SK-N-SH treated with all-trans-retinoic acid at 6 μM for 48 hours (cell line): ENCODE measurements around the gene CCDC160.

Source experiments
- ATAC-seq: fragments of 200-7000 bp; cut with Tn5 transposase; 3 replicates; pipeline ENCODE4 v1.9.1; 2020; ENCODE audit warnings: mild to moderate bottlenecking, moderate library complexity
- ARNTL ChIP-seq: fragments of 450-650 bp; formaldehyde crosslinking; IDR thresholded peaks from 2 replicates; pipeline ENCODE4 v1.5.0; 2020; ENCODE audit warnings: low read depth, mild to moderate bottlenecking, moderate library complexity, borderline replicate concordance
- BACH2 ChIP-seq: fragments of 250-450 bp; sonication (Bioruptor Pico); IDR thresholded peaks from 2 replicates; pipeline ENCODE4 v1.9.0; 2021; ENCODE audit warnings: mild to moderate bottlenecking, borderline replicate concordance
- CREB5 ChIP-seq: fragments of 250-450 bp; sonication (Bioruptor Pico); IDR thresholded peaks from 2 replicates; pipeline ENCODE4 v1.5.1; 2020; ENCODE audit warnings: low read depth, mild to moderate bottlenecking, moderate library complexity
- CSDC2 ChIP-seq: fragments of 250-450 bp; sonication (Bioruptor Pico); IDR thresholded peaks from 2 replicates; pipeline ENCODE4 v1.5.0; 2020; ENCODE audit warnings: mild to moderate bottlenecking, moderate library complexity
- ESRRG ChIP-seq: fragments of 250-450 bp; sonication (Bioruptor Pico); IDR thresholded peaks from 2 replicates; pipeline ENCODE4 v1.6.1; 2021; ENCODE audit warnings: mild to moderate bottlenecking
- GLIS3 ChIP-seq: fragments of 250-450 bp; sonication (Bioruptor Pico); IDR thresholded peaks from 2 replicates; pipeline ENCODE4 v1.5.0; 2020; ENCODE audit warnings: mild to moderate bottlenecking, moderate library complexity
- ISL1 ChIP-seq: fragments of 250-450 bp; sonication (Bioruptor Pico); IDR thresholded peaks from 2 replicates; pipeline ENCODE4 v2.1.2; 2022; ENCODE audit warnings: mild to moderate bottlenecking, moderate library complexity
- OSR1 ChIP-seq: fragments of 250-450 bp; sonication (Bioruptor Pico); IDR thresholded peaks from 2 replicates; pipeline ENCODE4 v1.8.0; 2022; ENCODE audit warnings: moderate library complexity, mild to moderate bottlenecking, inconsistent platforms
- PPARA ChIP-seq: fragments of 250-450 bp; sonication (Bioruptor Pico); IDR thresholded peaks from 2 replicates; pipeline ENCODE4 v1.5.0; 2020; ENCODE audit warnings: mild to moderate bottlenecking, borderline replicate concordance
- RARB ChIP-seq: fragments of 250-450 bp; sonication (Bioruptor Pico); IDR thresholded peaks from 2 replicates; pipeline ENCODE4 v1.8.0; 2021; ENCODE audit warnings: mild to moderate bottlenecking, moderate library complexity
- SNAI2 ChIP-seq: fragments of 250-450 bp; sonication (Bioruptor Pico); IDR thresholded peaks from 2 replicates; pipeline ENCODE4 v1.5.0; 2020; ENCODE audit warnings: mild to moderate bottlenecking, moderate library complexity
- TOX ChIP-seq: fragments of 250-450 bp; sonication (Bioruptor Pico); IDR thresholded peaks from 2 replicates; pipeline ENCODE4 v1.8.0; 2021; ENCODE audit warnings: mild to moderate bottlenecking, moderate library complexity, borderline replicate concordance
- TSHZ2 ChIP-seq: fragments of 250-450 bp; sonication (Bioruptor Pico); IDR thresholded peaks from 2 replicates; pipeline ENCODE4 v1.5.0; 2020; ENCODE audit warnings: mild to moderate bottlenecking, moderate library complexity
- ZFP3 ChIP-seq: fragments of 250-450 bp; sonication (Bioruptor Pico); IDR thresholded peaks from 2 replicates; pipeline ENCODE4 v1.5.0; 2020; ENCODE audit warnings: mild to moderate bottlenecking, moderate library complexity
- ZFP30 ChIP-seq: fragments of 450-650 bp; formaldehyde crosslinking; IDR thresholded peaks from 2 replicates; pipeline ENCODE4 v1.5.0; 2022; ENCODE audit warnings: mild to moderate bottlenecking, moderate library complexity
- ZNF565 ChIP-seq: fragments of 450-650 bp; formaldehyde crosslinking; conservative IDR thresholded peaks from 2 replicates; pipeline ENCODE4 v1.5.0; 2020; ENCODE audit warnings: low read depth, mild to moderate bottlenecking, moderate library complexity
- ZNF70 ChIP-seq: fragments of 450-650 bp; formaldehyde crosslinking; IDR thresholded peaks from 2 replicates; pipeline ENCODE4 v1.5.0; 2020; ENCODE audit warnings: mild to moderate bottlenecking, moderate library complexity
- ZNF8 ChIP-seq: fragments of 450-650 bp; formaldehyde crosslinking; IDR thresholded peaks from 2 replicates; pipeline ENCODE4 v1.5.0; 2020; ENCODE audit warnings: mild to moderate bottlenecking, moderate library complexity
- TF ChIP-seq, protein P1 (sequence below): fragments of 250-450 bp; sonication (Bioruptor Pico); IDR thresholded peaks from 2 replicates; pipeline ENCODE4 v1.5.1; 2021; ENCODE audit warnings: mild to moderate bottlenecking, moderate library complexity
- TF ChIP-seq, protein P2 (sequence below): fragments of 250-450 bp; sonication (Bioruptor Pico); IDR thresholded peaks from 2 replicates; pipeline ENCODE4 v1.8.0; 2020; ENCODE audit warnings: mild to moderate bottlenecking, moderate library complexity, borderline replicate concordance
- TF ChIP-seq, protein P3 (sequence below): fragments of 250-450 bp; sonication (Bioruptor Pico); IDR thresholded peaks from 2 replicates; pipeline ENCODE4 v1.8.0; 2021; ENCODE audit warnings: low read depth, mild to moderate bottlenecking, moderate library complexity, borderline replicate concordance

Gene CCDC160

DNA sequence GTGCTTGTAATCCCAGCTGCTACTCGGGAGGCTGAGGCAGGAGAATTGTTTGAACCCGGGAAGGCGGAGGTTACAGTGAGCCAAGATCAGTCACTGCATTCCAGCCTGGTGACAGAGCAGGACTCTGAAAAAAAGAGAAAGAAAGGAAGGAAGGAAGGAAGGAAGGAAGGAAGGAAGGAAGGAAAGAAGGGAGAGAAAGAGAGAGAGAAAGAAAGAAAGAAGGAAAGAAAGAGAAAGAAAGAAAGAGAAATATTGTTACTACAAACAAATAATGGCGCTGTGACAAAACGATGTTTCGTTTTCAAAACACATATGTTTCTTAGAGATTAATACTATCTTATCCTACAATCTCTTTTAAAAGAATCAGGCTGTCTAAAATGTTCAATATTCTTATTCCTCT lies 42.1 kb upstream of the CCDC160 start:
- ATAC-seq: no peak
- no peak for TF ChIP-seq CREB5
- no peak for TF ChIP-seq ZFP30
- no peak for TF ChIP-seq BACH2 (CRISPR knock-in tag)
- TF ChIP-seq ZFP3 (CRISPR knock-in tag): no peak
- TF ChIP-seq TOX (CRISPR knock-in tag): no peak
- TF ChIP-seq GLIS3 (CRISPR knock-in tag): no peak
- TF ChIP-seq OSR1 (CRISPR knock-in tag): no peak
- TF ChIP-seq, protein P1, sequence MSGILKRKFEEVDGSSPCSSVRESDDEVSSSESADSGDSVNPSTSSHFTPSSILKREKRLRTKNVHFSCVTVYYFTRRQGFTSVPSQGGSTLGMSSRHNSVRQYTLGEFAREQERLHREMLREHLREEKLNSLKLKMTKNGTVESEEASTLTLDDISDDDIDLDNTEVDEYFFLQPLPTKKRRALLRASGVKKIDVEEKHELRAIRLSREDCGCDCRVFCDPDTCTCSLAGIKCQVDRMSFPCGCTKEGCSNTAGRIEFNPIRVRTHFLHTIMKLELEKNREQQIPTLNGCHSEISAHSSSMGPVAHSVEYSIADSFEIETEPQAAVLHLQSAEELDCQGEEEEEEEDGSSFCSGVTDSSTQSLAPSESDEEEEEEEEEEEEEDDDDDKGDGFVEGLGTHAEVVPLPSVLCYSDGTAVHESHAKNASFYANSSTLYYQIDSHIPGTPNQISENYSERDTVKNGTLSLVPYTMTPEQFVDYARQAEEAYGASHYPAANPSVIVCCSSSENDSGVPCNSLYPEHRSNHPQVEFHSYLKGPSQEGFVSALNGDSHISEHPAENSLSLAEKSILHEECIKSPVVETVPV (CRISPR knock-in tag): no peak

- no peak for ATAC-seq
- no peak for TF ChIP-seq ARNTL (CRISPR knock-in tag)
- TF ChIP-seq ISL1 (CRISPR knock-in tag): no peak
- no peak for TF ChIP-seq ZNF8 (CRISPR knock-in tag)
- TF ChIP-seq, protein P2, sequence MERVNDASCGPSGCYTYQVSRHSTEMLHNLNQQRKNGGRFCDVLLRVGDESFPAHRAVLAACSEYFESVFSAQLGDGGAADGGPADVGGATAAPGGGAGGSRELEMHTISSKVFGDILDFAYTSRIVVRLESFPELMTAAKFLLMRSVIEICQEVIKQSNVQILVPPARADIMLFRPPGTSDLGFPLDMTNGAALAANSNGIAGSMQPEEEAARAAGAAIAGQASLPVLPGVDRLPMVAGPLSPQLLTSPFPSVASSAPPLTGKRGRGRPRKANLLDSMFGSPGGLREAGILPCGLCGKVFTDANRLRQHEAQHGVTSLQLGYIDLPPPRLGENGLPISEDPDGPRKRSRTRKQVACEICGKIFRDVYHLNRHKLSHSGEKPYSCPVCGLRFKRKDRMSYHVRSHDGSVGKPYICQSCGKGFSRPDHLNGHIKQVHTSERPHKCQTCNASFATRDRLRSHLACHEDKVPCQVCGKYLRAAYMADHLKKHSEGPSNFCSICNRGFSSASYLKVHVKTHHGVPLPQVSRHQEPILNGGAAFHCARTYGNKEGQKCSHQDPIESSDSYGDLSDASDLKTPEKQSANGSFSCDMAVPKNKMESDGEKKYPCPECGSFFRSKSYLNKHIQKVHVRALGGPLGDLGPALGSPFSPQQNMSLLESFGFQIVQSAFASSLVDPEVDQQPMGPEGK (CRISPR knock-in tag): no peak
- no peak for TF ChIP-seq OSR1 (CRISPR knock-in tag)
- TF ChIP-seq ZNF70: no peak
- TF ChIP-seq, protein P1 (CRISPR knock-in tag): no peak
- no peak for TF ChIP-seq CREB5
- no peak for TF ChIP-seq TOX (CRISPR knock-in tag)
- TF ChIP-seq CSDC2 (CRISPR knock-in tag): no peak
- TF ChIP-seq ESRRG (CRISPR knock-in tag): no peak
- TF ChIP-seq PPARA (CRISPR knock-in tag): no peak
- no peak for TF ChIP-seq GLIS3 (CRISPR knock-in tag)
Observed at GRCh38 chrX:134202561-134202960, 34.4 kb upstream of the CCDC160 start.

DNA sequence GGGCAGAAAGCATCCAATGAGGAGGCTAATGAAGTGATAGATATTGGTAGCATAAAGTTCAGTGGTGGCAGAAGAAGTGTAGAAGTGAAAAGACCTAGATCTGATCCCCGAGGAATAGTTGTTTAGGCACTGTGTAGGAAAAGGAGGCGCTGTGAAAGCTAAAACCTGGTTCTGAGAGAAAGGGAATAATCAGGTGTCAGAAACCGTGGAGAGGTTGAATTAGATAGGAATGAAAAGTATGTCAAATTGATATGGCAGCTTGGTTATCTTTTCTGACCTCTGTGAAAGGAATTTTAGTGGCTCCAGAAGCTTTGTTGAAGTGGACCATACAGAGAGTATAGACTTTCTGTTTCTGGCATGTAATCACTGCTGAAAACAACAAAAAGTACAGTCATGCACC lies 30.8 kb upstream of the CCDC160 start:
- ATAC-seq: no peak
- no peak for TF ChIP-seq TSHZ2 (CRISPR knock-in tag)
- TF ChIP-seq RARB (CRISPR knock-in tag): no peak
- TF ChIP-seq TOX (CRISPR knock-in tag): no peak
- TF ChIP-seq CREB5: no peak
- TF ChIP-seq GLIS3 (CRISPR knock-in tag): no peak
- TF ChIP-seq ESRRG (CRISPR knock-in tag): no peak
- no peak for TF ChIP-seq ZFP3 (CRISPR knock-in tag)
- no peak for TF ChIP-seq SNAI2 (CRISPR knock-in tag)
- TF ChIP-seq ZNF70: no peak
- TF ChIP-seq ZFP30: no peak
- no peak for TF ChIP-seq ISL1 (CRISPR knock-in tag)
- TF ChIP-seq ZNF565 (CRISPR knock-in tag): no peak
- TF ChIP-seq, protein P3, sequence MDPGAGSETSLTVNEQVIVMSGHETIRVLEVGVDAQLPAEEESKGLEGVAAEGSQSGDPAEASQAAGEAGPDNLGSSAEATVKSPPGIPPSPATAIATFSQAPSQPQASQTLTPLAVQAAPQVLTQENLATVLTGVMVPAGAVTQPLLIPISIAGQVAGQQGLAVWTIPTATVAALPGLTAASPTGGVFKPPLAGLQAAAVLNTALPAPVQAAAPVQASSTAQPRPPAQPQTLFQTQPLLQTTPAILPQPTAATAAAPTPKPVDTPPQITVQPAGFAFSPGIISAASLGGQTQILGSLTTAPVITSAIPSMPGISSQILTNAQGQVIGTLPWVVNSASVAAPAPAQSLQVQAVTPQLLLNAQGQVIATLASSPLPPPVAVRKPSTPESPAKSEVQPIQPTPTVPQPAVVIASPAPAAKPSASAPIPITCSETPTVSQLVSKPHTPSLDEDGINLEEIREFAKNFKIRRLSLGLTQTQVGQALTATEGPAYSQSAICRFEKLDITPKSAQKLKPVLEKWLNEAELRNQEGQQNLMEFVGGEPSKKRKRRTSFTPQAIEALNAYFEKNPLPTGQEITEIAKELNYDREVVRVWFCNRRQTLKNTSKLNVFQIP (CRISPR knock-in tag): no peak
- TF ChIP-seq PPARA (CRISPR knock-in tag): no peak
- TF ChIP-seq, protein P2 (CRISPR knock-in tag): no peak
